Transverse colon (tissue), 4 donors: ENCODE measurements around the gene PTPRC.

ENCODE experiments used
- CTCF ChIP-seq, 5 experiments: fragments of 200-600 bp in 3 of 5; fragments of 450-650 bp in 2 of 5; sonication (generic) in 3 of 5; IDR thresholded peaks; 1 replicate in 2 of 5; 2 replicates in 3 of 5; pipeline ENCODE4 v1.5.1; 2016 to 2017; ENCODE audit warnings: antibody characterized with exemption in 5 of 5, inconsistent platforms in 3 of 5, mild to moderate bottlenecking in 2 of 5, moderate library complexity in 1 of 5
- EP300 ChIP-seq: sonication (generic); formaldehyde crosslinking; IDR thresholded peaks from one replicate; pipeline ENCODE4 v1.6.1; 2017; ENCODE audit warnings: antibody characterized with exemption, low read depth
- POLR2A ChIP-seq: fragments of 450-650 bp; IDR thresholded peaks from one replicate; pipeline ENCODE4 v1.6.1; 2016; ENCODE audit warnings: antibody characterized with exemption, mild to moderate bottlenecking, moderate library complexity
- POLR2AphosphoS5 ChIP-seq, 3 donors: sonication (generic); formaldehyde crosslinking; IDR thresholded peaks; one replicate each; pipeline ENCODE4 v1.6.1; 2016; ENCODE audit warnings: antibody characterized with exemption in 3 of 3

GRCh38 chr1:198687429-198687828, 48.6 kb downstream of the PTPRC start:
- TF ChIP-seq CTCF (IDR thresholded peaks at IDR 0.05): no peak
- no peak for TF ChIP-seq POLR2AphosphoS5 (IDR thresholded peaks at IDR 0.05)
- TF ChIP-seq EP300: no peak
- TF ChIP-seq POLR2A: no peak
